ENCODE data around the gene TTN. TPM values are rescaled to one million over a fixed set of nuclear protein-coding genes. Genes with fewer than 3 reads are reported as not detected.

The TTN gene
- polyA plus RNA-seq, 3 donors, result under 0.01 to 0.12 (median 0.08) TPM

GRCh38 chr2:178530131-178530530, 277.1 kb downstream of the TTN start:
- H3K4me3 Mint-ChIP-seq, result peak overlapping the region; percentile 78 to 91
- 17% methylated on average over 1 of the region's 2 CpGs for WGBS (ENCODE audit: insufficient coverage)

GRCh38 chr2:178529194-178529593, 278.0 kb downstream of the TTN start:
- peak overlapping the region in 5 of 7 donors; percentile 8 to 71 (median 31) for H3K27ac Mint-ChIP-seq
- no peak for DNase-seq
- no peaks in the 10 kb centered on the region for H3K27me3 Mint-ChIP-seq (ENCODE audit: low read depth in 3 of 3)
- no peaks in the 10 kb centered on the region for H3K9me3 ChIP-seq (replicated peaks in 1 of 2; ENCODE audit: control insufficient read depth in 1 of 2, insufficient read depth in 1 of 2, low read length in 2 of 2)
- no peak overlapping the region for H3K9ac ChIP-seq (ENCODE audit: insufficient read depth, low read length, poor library complexity, severe bottlenecking)
- H3K9me3 Mint-ChIP-seq, result peaks cover 0 to 7% (median 0%) of the 10 kb centered on the region in 7 donors
- WGBS (ENCODE audit: insufficient coverage), result no CpG with 5 or more reads among the region's 2 CpGs
- no peak for TF ChIP-seq CTCF (IDR thresholded peaks at IDR 0.05)
- intact Hi-C loops (cut with micrococcal nuclease), result no loop called here
- no peak overlapping the region for H3K4me2 ChIP-seq (replicated peaks; ENCODE audit: extremely low read depth, low read length, poor library complexity, severe bottlenecking)
- H3K36me3 Mint-ChIP-seq, result peaks cover 28 to 29% of the 10 kb centered on the region in 2 donors
- H3K79me2 ChIP-seq (ENCODE audit: insufficient read depth, low read length), result peaks cover 78% of the 10 kb centered on the region
- H3K4me3 ChIP-seq (replicated peaks in 1 of 3; ENCODE audit: low read depth in 2 of 3, low read length in 3 of 3), result no peak overlapping the region
- peak overlapping the region in 1 of 2 donors; percentile 88 for H3K27ac ChIP-seq (ENCODE audit: low read depth in 1 of 2, low read length in 2 of 2)
- H3K36me3 ChIP-seq (replicated peaks in 1 of 2; ENCODE audit: control insufficient read depth in 1 of 2, insufficient read depth in 2 of 2, low read length in 2 of 2), result peaks cover 4 to 22% of the 10 kb centered on the region in 2 donors
- H3K4me1 ChIP-seq (ENCODE audit: control insufficient read depth in 1 of 2, insufficient read depth in 2 of 2, low read length in 2 of 2), result peaks cover 39 to 40% of the 10 kb centered on the region in 2 donors
- peaks cover 67% of the 10 kb centered on the region for H3K4me1 Mint-ChIP-seq
- H3K4me3 Mint-ChIP-seq, result no peak overlapping the region
- H2AFZ ChIP-seq (ENCODE audit: insufficient read depth, low read depth, low read length, poor library complexity, severe bottlenecking), result no peak overlapping the region
- H4K20me1 ChIP-seq (ENCODE audit: insufficient read depth, low read length), result no peaks in the 10 kb centered on the region
- H3K27me3 ChIP-seq (ENCODE audit: control insufficient read depth in 2 of 2, insufficient read depth in 2 of 2, low read length in 2 of 2), result no peaks in the 10 kb centered on the region

More at GRCh38 chr2:178530131-178530530, 277.1 kb downstream of the TTN start:
- Histone ChIP-seq H2AFZ (ENCODE audit: insufficient read depth, low read depth, low read length, poor library complexity, severe bottlenecking) (no peak overlapping the region), H3K36me3 (replicated peaks in 1 of 2; ENCODE audit: control insufficient read depth in 1 of 2, insufficient read depth in 2 of 2, low read length in 2 of 2) (peaks cover 4 to 31% of the 10 kb centered on the region in 2 donors), H4K20me1 (ENCODE audit: insufficient read depth, low read length) (no peaks in the 10 kb centered on the region), H3K27ac (ENCODE audit: low read depth in 1 of 2, low read length in 2 of 2) (peak overlapping the region in 1 of 2 donors; percentile 88), H3K4me2 (replicated peaks; ENCODE audit: extremely low read depth, low read length, poor library complexity, severe bottlenecking) (peak overlapping the region; percentile 72), H3K4me1 (ENCODE audit: control insufficient read depth in 1 of 2, insufficient read depth in 2 of 2, low read length in 2 of 2) (peaks cover 37% of the 10 kb centered on the region in 2 donors), H3K9ac (ENCODE audit: insufficient read depth, low read length, poor library complexity, severe bottlenecking) (peak overlapping the region; percentile 53), H3K9me3 (replicated peaks in 1 of 2; ENCODE audit: control insufficient read depth in 1 of 2, insufficient read depth in 1 of 2, low read length in 2 of 2) (no peaks in the 10 kb centered on the region), H3K4me3 (replicated peaks in 1 of 3; ENCODE audit: low read depth in 2 of 3, low read length in 3 of 3) (peak overlapping the region in 2 of 3 experiments; percentile 68 to 73), H3K27me3 (ENCODE audit: control insufficient read depth in 2 of 2, insufficient read depth in 2 of 2, low read length in 2 of 2) (no peaks in the 10 kb centered on the region), H3K79me2 (ENCODE audit: insufficient read depth, low read length) (peaks cover 81% of the 10 kb centered on the region)
- DNase-seq, result peak; percentile 24 to 56 (median 56)
- peaks cover 65% of the 10 kb centered on the region for H3K4me1 Mint-ChIP-seq
- peaks cover 37 to 38% of the 10 kb centered on the region in 2 donors for H3K36me3 Mint-ChIP-seq
- intact Hi-C loops (cut with micrococcal nuclease), result no loop called here
- peak overlapping the region; percentile 94 to 98 (median 97) for H3K27ac Mint-ChIP-seq
- TF ChIP-seq CTCF (IDR thresholded peaks at IDR 0.05), result no peak
- no peaks in the 10 kb centered on the region for H3K27me3 Mint-ChIP-seq (ENCODE audit: low read depth in 3 of 3)
- peaks cover 0 to 7% (median 0%) of the 10 kb centered on the region in 7 donors for H3K9me3 Mint-ChIP-seq

Data from CD14-positive monocyte (primary cell).